Stimulated activated CD8-positive, alpha-beta memory T cell treated with anti-CD3 and anti-CD28 coated beads, Interleukin-7, amount 100 ng/mL, for 24 hours (primary cell): ENCODE measurements around the gene PLCL1.
"Not testable (repeated sequence)": the region's sequence is repeated elsewhere in the genome, so short reads cannot be mapped to it uniquely, and the experiment has no call there.

Experiments used
- DNase-seq: peaks from one replicate; pipeline ENCODE4 v3.0.0-alpha.2; 2020; ENCODE audit warnings: low read depth

The PLCL1 gene

DNA sequence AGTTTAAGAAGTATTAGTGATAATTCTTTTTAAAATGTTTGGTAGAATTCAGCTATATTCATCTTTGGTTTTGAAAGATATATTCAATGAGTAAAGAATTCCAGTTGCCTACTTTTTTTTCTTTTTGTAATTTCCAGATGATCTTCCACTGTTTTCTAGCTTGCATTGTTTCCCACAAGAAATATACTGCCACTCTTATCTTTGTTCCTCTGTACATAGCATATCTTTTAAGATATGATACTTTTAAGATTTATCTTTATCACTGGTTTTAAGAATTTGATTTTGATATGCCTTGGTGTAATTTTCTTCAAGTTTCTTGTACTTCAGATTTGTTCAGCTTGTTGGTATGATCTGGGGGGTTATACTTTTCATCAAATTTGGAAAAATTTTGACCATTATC, 374.4 kb downstream of the PLCL1 start:
- DNase-seq, result no peak

DNA sequence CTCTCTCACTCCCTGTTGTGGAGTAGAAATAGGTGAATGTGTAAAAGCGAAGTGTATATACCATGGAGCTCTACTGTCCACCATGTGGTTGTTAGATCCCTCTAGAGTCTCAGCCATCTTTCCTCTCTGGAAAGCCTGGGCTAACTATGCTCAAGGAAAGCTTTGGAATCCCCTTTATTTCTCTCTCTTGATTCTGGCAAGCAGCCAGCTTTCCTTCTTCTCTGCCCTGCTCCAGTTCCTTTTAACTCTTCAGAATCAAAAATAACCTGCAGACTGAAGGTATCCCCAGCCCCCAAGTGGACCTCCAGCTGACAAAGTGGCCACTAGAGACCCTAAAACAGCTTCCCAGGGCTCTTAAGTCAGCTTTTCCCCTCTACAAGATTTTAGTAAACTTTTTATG, 381.9 kb downstream of the PLCL1 start:
- DNase-seq, result no peak

DNA sequence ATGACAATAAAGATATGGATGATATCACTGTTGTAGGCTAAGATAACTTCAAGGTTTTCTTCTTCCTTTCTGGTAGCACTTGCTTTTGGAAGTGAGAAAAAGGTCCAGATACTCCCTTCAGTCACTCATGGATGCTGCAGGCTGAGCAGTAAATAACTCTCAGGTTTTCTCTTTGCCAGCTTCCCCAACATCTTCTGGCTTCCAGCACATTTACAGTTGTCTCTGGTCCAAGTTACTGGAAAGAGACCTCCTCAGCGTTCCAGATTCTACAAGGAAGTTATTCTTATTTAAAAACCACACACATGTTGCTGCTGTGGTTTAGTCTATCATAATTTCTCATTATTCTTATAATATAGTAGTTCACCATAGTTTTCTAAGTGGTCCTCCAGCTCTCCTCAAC, 383.4 kb downstream of the PLCL1 start:
- DNase-seq, result no peak

DNA sequence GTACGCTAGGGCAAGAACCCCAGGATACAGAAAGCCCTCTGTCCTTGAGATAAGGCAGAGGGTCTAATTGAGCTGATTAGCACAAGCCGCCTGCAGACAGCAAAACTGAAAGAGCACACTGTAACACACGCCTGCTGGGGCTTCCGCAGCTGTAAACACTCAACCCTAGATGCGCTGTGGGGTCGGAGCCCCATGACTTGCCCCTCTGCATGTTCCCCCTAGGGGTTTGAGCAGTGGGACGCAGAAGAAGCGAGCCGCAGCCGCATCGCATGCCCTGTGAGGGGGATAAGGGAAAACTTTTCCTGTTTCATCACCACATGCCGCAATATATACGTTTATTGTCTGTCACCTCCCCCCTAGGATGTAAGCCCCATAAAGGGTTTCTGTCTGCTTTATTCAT, 384.6 kb downstream of the PLCL1 start:
- DNase-seq, result no peak

DNA sequence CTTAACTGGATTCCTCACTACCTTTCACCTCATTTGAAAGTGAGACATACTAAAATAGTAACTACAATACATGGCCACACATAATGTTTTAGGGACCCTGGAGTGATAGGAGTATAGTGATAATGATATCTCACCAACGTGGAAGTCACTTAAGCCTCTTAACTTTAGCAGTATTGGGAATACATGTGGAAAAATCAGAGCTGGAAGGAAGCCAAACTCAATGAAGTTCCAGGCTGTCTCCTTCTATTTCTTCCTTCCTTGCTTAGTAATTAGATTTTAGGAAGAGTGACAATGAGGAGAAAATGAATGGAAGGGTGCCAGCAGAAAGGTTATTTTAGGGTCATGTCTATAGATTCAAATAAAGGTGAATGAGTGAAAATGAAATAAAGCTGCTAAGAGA, 387.3 kb downstream of the PLCL1 start:
- no peak for DNase-seq

DNA sequence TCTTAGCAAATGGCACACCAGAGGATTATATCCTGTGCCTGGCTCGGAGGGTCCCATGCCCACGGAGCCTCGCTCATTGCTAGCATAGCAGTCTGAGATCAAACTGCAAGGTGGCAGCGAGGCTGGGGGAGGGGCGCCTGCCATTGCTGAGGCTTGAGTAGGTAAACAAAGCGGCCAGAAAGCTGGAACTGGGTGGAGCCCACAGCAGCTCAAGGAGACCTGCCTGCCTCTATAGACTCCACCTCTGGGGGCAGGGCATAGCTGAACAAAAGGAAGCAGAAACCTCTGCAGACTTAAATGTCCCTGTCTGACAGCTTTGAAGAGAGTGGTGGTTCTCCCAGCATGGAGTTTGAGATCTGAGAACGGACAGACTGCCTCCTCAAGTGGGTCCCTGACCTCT, 392.2 kb downstream of the PLCL1 start:
- DNase-seq, result not testable (repeated sequence)
